Ectodermal cell (in vitro differentiated cells): ENCODE results near the gene WWC2.
"Not testable (repeated sequence)": the region's sequence is repeated elsewhere in the genome, so short reads cannot be mapped to it uniquely, and the experiment has no call there.

ENCODE experiments used
- H3K27ac ChIP-seq: 2 replicates; pipeline ENCODE4 v1.7.0; 2013; ENCODE audit warnings: mild to moderate bottlenecking, low read depth, low read length; ENCODE audit not compliant: insufficient read depth, poor library complexity, severe bottlenecking
- H3K27me3 ChIP-seq: 2 replicates; pipeline ENCODE4 v1.7.0; 2013; ENCODE audit warnings: mild to moderate bottlenecking, low read length; ENCODE audit not compliant: insufficient read depth, control insufficient read depth, poor library complexity, severe bottlenecking
- H3K36me3 ChIP-seq: one replicate; pipeline ENCODE4 v1.7.0; 2013; ENCODE audit warnings: low read length; ENCODE audit not compliant: control insufficient read depth, insufficient read depth
- H3K4me1 ChIP-seq: one replicate; pipeline ENCODE4 v1.7.0; 2013; ENCODE audit warnings: low read length; ENCODE audit not compliant: control insufficient read depth, insufficient read depth
- H3K4me3 ChIP-seq: 2 replicates; pipeline ENCODE4 v1.7.0; 2013; ENCODE audit warnings: low read depth, low read length, control low read depth; ENCODE audit not compliant: insufficient read depth
- H3K9me3 ChIP-seq: 2 replicates; pipeline ENCODE4 v1.7.0; 2013; ENCODE audit warnings: mild to moderate bottlenecking, low read length, moderate library complexity; ENCODE audit not compliant: control insufficient read depth
- WGBS, 2 experiments: methylation state at CpG; one replicate each; pipeline ENCODE4 v1.1.7; 2013; ENCODE audit warnings: missing lambda C conversion rate in 2 of 2; 5-methylcytosine and 5-hydroxymethylcytosine counted together

The WWC2 gene

GRCh38 chr4:183140911-183141320 lies 41.9 kb downstream of the WWC2 start:
- H3K36me3 ChIP-seq: no peaks in the 10 kb centered on the region
- 64 to 77% methylated on average over 2 of the region's 2 CpGs for WGBS, 2 experiments
- H3K4me1 ChIP-seq: peaks cover 4% of the 10 kb centered on the region
- H3K9me3 ChIP-seq: no peaks in the 10 kb centered on the region
- no peaks in the 10 kb centered on the region for H3K27me3 ChIP-seq
- no peak overlapping the region for H3K4me3 ChIP-seq
- H3K27ac ChIP-seq: no peak overlapping the region

- Histone ChIP-seq H3K9me3 (no peaks in the 10 kb centered on the region), H3K4me1 (peaks cover 4% of the 10 kb centered on the region), H3K36me3 (no peaks in the 10 kb centered on the region), H3K27ac (no peak overlapping the region), H3K27me3 (no peaks in the 10 kb centered on the region), H3K4me3 (no peak overlapping the region)
- 96 to 97% methylated on average over 1 of the region's 1 CpG for WGBS, 2 experiments
These were observed 42.9 kb downstream of the WWC2 start for GRCh38 chr4:183141997-183142396.

- Histone ChIP-seq H3K36me3 (no peaks in the 10 kb centered on the region), H3K27ac (no peak overlapping the region), H3K4me3 (no peak overlapping the region), H3K4me1 (peaks cover 4% of the 10 kb centered on the region), H3K27me3 (no peaks in the 10 kb centered on the region), H3K9me3 (no peaks in the 10 kb centered on the region)
- 86 to 89% methylated on average over 4 to 6 of the region's 6 CpGs for WGBS, 2 experiments
These were observed 43.8 kb downstream of the WWC2 start for GRCh38 chr4:183142571-183143550.

- no peak overlapping the region for H3K4me3 ChIP-seq
- peaks cover 4% of the 10 kb centered on the region for H3K4me1 ChIP-seq
- WGBS, 2 experiments: 44 to 65% methylated on average over 4 to 6 of the region's 6 CpGs
- no peaks in the 10 kb centered on the region for H3K9me3 ChIP-seq
- H3K36me3 ChIP-seq: no peaks in the 10 kb centered on the region
- no peaks in the 10 kb centered on the region for H3K27me3 ChIP-seq
- no peak overlapping the region for H3K27ac ChIP-seq
These were observed 45.7 kb downstream of the WWC2 start for GRCh38 chr4:183144787-183145186.

- H3K27ac ChIP-seq: no peak overlapping the region
- WGBS, 2 experiments: 93 to 98% methylated on average over 2 of the region's 2 CpGs
- H3K27me3 ChIP-seq: no peaks in the 10 kb centered on the region
- H3K4me1 ChIP-seq: peaks cover 4% of the 10 kb centered on the region
- H3K9me3 ChIP-seq: no peaks in the 10 kb centered on the region
- no peaks in the 10 kb centered on the region for H3K36me3 ChIP-seq
- H3K4me3 ChIP-seq: no peak overlapping the region
These were observed 46.7 kb downstream of the WWC2 start for GRCh38 chr4:183145773-183146172.

- Histone ChIP-seq H3K36me3 (no peaks in the 10 kb centered on the region), H3K27me3 (no peaks in the 10 kb centered on the region), H3K4me3 (no peak overlapping the region), H3K9me3 (no peaks in the 10 kb centered on the region), H3K27ac (no peak overlapping the region), H3K4me1 (no peaks in the 10 kb centered on the region)
- 92 to 95% methylated on average over 4 of the region's 4 CpGs for WGBS, 2 experiments
These were observed 47.4 kb downstream of the WWC2 start for GRCh38 chr4:183146478-183146877.

- Histone ChIP-seq H3K4me1 (no peaks in the 10 kb centered on the region), H3K9me3 (no peaks in the 10 kb centered on the region), H3K4me3 (no peak overlapping the region), H3K36me3 (no peaks in the 10 kb centered on the region), H3K27ac (no peak overlapping the region), H3K27me3 (no peaks in the 10 kb centered on the region)
- WGBS, 2 experiments: 86 to 93% methylated on average over 2 to 3 of the region's 3 CpGs
These were observed 48.1 kb downstream of the WWC2 start for GRCh38 chr4:183147196-183147595.

- Histone ChIP-seq H3K4me3 (no peak overlapping the region), H3K36me3 (no peaks in the 10 kb centered on the region), H3K9me3 (no peaks in the 10 kb centered on the region), H3K27me3 (no peaks in the 10 kb centered on the region), H3K4me1 (no peaks in the 10 kb centered on the region), H3K27ac (no peak overlapping the region)
- 91 to 99% methylated on average over 4 of the region's 4 CpGs for WGBS, 2 experiments
These were observed 48.9 kb downstream of the WWC2 start for GRCh38 chr4:183147983-183148382.

- Histone ChIP-seq H3K4me3 (no peak overlapping the region), H3K27ac (no peak overlapping the region), H3K9me3 (no peaks in the 10 kb centered on the region), H3K27me3 (no peaks in the 10 kb centered on the region), H3K4me1 (peaks cover 4% of the 10 kb centered on the region), H3K36me3 (no peaks in the 10 kb centered on the region)
- 97% methylated on average over 3 to 4 of the region's 5 CpGs for WGBS, 2 experiments
These were observed 50.8 kb downstream of the WWC2 start for GRCh38 chr4:183149616-183150539.

GRCh38 chr4:183150664-183151063 lies 51.6 kb downstream of the WWC2 start:
- H3K27me3 ChIP-seq, H3K4me1 ChIP-seq, H3K4me3 ChIP-seq, H3K9me3 ChIP-seq, H3K27ac ChIP-seq, H3K36me3 ChIP-seq: not testable (repeated sequence)
- WGBS, 2 experiments: 94 to 98% methylated on average over 3 to 5 of the region's 5 CpGs
